ENCODE results near the gene KDM5B.

DNA sequence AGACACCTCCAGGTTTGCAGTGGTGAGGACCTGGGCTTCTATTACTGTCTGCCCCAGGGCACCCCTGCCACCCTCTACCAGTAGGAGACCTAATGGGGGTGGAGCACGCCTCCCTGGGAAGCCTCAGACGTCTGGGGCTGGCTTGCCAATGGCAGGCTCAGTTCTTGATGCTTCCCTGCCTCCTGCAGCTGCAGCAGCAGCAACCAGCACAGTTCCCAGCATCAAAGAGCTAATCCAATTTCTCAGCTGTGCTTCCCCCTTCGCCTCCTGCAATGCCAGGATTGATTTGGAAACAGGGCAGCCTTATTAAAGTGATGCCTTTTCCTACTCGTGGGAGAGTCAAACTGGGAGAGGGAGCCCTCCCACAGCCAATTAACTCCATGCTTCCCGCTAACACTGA, 106.1 kb downstream of the KDM5B start:
- no peak for TF ChIP-seq BHLHE40 (IDR thresholded peaks at IDR 0.05; ENCODE audit: borderline replicate concordance)
- no peak for TF ChIP-seq FOXM1 (IDR thresholded peaks at IDR 0.05; ENCODE audit: borderline replicate concordance)
- no peak for TF ChIP-seq L3MBTL2 (conservative IDR thresholded peaks at IDR 0.05)
- TF ChIP-seq SP1 (IDR thresholded peaks at IDR 0.05): no peak
- no peak for TF ChIP-seq ZNF384 (IDR thresholded peaks at IDR 0.05)
- TF ChIP-seq ELF4 (IDR thresholded peaks at IDR 0.05): no peak
- no peak for TF ChIP-seq TARDBP (IDR thresholded peaks at IDR 0.05)
- TF ChIP-seq PKNOX1 (IDR thresholded peaks at IDR 0.05): no peak
- TF ChIP-seq NFRKB (IDR thresholded peaks at IDR 0.05): no peak

Data from HEK293T (cell line).